Stromal cell of bone marrow (primary cell): ENCODE measurements around the gene SSTR5.

ENCODE experiments used
- DNase-seq: peaks from one replicate; pipeline ENCODE4 v3.0.0-alpha.2; 2012; ENCODE audit warnings: low read depth

Gene SSTR5

GRCh38 chr16:1054660-1055556 lies 17.6 kb upstream of the SSTR5 start:
- DNase-seq = peak; percentile 13

GRCh38 chr16:1055557-1055924 lies 17.0 kb upstream of the SSTR5 start:
- DNase-seq = no peak

- no peak for DNase-seq
These were observed 16.4 kb upstream of the SSTR5 start for GRCh38 chr16:1056196-1056595.

GRCh38 chr16:1057252-1057932 lies 15.2 kb upstream of the SSTR5 start:
- no peak for DNase-seq

- no peak for DNase-seq
These were observed 14.3 kb upstream of the SSTR5 start for GRCh38 chr16:1058216-1058615.

GRCh38 chr16:1059310-1059709 lies 13.2 kb upstream of the SSTR5 start:
- no peak for DNase-seq

GRCh38 chr16:1060416-1061340 lies 11.9 kb upstream of the SSTR5 start:
- DNase-seq = no peak

GRCh38 chr16:1061769-1062505 lies 10.6 kb upstream of the SSTR5 start:
- DNase-seq = no peak

GRCh38 chr16:1062895-1063294 lies 9.7 kb upstream of the SSTR5 start:
- DNase-seq = no peak

- DNase-seq = no peak
These were observed 8.8 kb upstream of the SSTR5 start for GRCh38 chr16:1063728-1064127.

- DNase-seq = no peak
These were observed 6.9 kb upstream of the SSTR5 start for GRCh38 chr16:1065469-1066128.

GRCh38 chr16:1066584-1067172 lies 5.9 kb upstream of the SSTR5 start:
- no peak for DNase-seq

- DNase-seq = no peak
These were observed 4.9 kb upstream of the SSTR5 start for GRCh38 chr16:1067629-1068028.

- no peak for DNase-seq
These were observed 4.1 kb upstream of the SSTR5 start for GRCh38 chr16:1068451-1068850.

- DNase-seq = no peak
These were observed 3.4 kb upstream of the SSTR5 start for GRCh38 chr16:1069154-1069553.

GRCh38 chr16:1070084-1070863 lies 2.3 kb upstream of the SSTR5 start:
- DNase-seq = no peak

- DNase-seq = no peak
These were observed 1.6 kb upstream of the SSTR5 start for GRCh38 chr16:1070864-1071408.

GRCh38 chr16:1071561-1072225 lies 854 bp upstream of the SSTR5 start:
- no peak for DNase-seq

- no peak for DNase-seq
These were observed 663 bp downstream of the SSTR5 start for GRCh38 chr16:1073262-1073558.
